ENCODE measurements around the gene GREM2.

Gene GREM2

DNA sequence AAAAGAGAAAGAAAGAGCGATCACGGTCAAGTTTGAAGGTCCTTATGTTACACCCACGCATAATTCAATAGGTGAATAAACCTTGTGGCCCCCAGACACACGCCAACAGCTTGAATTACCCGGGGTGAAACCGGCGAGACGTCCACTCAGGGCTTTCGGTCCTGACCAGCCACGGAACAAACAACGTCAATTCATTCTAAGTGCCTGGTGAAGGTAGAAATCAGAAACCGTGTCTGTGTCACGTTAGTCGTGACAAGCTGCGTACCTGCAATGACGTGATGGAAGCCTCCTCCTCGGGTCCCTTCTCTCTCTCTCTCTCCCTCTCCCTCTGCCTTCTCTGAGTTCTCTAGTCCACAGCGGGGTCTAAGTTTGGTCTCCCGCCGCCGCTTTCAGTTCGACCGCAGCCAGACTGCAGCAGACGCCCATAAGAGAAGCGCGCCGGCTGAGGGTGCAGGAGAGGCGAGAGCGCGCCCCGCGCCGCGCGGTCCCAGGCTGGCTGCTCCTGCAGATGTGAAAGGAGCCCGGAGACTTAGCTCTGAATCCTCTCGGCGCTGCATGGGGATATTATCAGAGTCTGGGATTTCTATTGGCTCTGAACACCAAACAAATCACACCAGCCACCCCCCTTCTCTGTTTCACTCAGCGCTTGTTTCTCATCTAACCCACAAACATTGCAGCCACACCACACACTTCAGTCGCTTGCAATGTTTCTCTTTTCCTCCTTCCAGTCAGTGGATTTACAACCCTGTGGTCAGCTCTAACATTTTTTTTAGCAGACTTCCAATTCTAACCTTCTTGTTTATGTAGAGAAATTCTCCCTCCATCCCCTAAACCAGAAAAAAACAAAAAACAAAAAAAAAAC, at the start of gene GREM2:
Gene GREM2 (minus strand): TSS at position 537 of the 862 bp plus-strand sequence. CDS start 118,680 bp downstream, outside the sequence.
- peak; percentile 46 for DNase-seq

DNA sequence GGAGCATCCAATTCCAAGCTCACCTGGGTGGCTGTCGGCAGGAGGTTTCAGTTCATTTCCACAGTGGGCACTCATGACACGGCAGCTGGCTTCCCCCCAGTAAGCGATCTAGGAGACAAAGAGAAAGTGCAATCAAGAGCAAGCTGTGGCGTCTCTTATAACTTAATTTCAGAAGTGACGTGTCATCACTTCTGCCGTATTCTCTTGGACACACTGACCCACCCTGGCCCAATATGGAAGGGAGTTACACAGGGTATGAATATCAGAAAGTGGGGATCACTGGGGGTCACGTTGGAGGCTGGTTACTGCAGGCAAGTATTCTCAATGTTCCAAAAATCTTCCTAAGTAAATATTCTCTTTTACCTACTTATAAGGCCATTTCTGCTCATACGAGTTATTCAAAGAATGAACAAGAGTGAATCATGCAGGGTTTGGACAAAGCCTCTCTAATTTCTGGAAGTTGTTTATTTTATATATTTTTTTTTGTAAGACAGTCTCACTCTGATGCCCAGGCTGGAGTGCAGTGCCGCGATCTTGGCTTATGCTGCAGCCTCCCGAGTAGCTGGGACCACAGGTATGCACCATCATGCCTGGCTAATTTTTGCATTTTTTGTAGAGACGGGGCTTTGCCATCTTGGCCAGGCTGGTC, 46.5 kb upstream of the GREM2 start:
- no peak for DNase-seq

DNA sequence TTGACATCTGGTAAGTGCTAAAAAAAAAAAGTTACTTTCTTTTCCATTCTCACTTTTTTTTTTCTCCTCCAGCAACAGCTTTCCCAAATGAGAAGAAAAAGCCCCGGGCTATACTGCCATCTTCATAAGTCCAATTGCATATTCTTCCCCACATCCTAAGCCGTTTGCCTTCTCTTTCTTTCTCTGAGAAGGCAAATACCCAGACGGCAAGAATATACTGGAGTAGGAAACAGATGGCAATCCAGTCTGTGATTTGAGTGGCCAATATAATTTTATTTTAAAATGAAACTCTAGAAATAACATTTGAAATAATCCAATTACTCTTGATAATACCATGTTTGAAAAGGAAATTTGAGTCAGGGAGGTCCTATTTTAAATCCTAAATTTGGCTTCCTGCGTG, 44.6 kb upstream of the GREM2 start:
- DNase-seq = no peak

DNA sequence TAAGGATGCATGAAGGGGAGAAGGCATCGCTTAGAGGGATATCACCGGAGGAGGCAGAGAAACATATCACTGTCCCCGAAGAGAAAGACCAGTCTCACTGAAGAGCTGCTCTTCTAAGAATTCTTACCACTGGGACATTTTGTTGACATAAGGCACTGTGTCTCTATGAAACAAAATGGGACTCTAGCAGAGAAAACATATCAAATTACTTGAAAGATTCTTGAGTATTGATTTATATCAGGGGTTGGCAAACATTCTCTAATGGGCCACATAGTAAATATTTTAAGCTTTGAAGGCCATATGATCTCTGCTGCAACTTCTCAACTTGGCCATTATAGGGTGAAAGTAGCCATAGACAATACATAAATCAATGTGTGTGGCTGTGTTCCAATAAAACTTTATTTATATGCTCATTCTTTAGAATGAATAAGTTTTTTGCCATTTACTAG, 41.0 kb upstream of the GREM2 start:
- no peak for DNase-seq

DNA sequence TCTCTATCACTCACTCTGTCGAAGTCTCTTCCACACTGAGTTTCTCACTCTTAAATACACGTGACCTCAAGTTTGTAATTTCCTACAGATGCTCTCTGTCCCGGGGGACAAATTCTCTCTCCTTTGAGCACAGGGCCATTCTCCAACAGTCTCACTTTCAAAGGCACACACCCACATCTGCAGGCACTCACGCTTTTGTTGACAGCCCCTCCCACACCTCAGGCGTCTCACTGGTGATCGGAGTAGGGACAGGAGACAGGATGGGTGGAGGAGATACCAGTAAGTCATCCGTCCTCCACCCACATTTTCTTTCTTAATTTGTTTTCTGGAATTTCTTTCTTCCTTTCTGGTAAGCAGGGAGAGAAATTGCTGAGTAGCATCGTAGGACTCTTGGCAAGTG, 40.6 kb upstream of the GREM2 start:
- no peak for DNase-seq

DNA sequence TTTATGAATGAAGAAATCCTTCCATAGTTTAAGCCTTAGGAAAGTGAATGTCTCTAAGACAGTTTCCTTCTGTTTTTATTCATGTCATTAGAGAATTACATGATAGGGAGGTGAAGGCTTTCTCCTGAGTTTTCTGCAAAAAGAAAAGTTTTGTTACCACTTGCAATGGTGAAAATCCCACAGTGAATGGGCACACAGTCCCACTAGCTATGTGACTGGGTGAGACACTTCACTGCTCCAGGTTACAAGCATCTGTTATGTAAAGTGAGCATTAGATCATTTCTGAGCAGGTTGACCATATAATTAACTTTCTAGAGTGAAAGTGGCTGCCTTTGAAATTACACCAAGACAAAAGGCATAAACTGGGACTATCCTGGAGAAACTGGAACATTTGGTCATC, 38.9 kb upstream of the GREM2 start:
- DNase-seq = no peak

DNA sequence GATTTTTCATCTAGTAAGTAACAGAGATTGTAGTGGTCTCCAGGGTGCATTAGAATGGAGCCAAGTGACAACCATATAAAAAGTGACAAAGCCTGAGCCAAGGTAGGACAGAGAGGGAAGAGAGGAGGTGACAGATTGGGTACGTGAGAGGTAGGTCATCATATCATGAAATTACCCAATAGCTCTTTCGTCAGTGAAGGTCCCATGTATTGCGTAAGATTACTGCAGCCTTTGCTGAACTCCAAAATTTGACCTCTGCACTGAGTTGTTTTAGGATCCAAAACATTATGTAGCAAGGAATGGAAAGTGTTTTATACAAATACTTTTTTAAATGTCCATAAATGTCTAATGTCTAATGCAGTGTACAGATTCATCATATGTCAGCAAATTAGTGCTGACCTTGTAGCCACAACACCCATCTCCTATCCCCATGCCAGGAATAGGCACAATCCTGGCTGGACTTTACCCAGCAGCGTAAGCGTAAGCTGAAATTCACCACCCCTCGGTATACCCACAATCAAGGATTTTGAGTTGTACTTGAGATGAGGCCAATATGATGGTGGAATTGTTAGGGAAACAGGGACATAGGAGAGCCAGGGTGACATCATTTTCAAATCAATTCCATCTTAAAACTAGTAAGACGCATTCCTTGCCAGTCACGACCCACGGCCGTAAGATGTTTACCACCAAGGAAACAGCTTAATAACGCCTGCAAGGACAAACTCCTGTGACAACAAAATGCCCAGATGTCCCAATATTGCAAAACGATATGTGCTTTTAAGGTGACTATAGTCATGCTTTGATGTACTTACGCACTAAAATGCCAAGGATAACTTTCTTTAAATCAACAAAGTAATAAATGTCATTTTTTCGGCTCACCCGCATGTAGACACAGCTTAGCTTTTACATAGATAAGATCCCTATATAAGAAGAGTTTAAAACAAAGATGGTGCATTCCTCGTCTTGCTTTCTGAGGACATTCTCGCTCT, 38.1 kb upstream of the GREM2 start:
- DNase-seq = no peak

DNA sequence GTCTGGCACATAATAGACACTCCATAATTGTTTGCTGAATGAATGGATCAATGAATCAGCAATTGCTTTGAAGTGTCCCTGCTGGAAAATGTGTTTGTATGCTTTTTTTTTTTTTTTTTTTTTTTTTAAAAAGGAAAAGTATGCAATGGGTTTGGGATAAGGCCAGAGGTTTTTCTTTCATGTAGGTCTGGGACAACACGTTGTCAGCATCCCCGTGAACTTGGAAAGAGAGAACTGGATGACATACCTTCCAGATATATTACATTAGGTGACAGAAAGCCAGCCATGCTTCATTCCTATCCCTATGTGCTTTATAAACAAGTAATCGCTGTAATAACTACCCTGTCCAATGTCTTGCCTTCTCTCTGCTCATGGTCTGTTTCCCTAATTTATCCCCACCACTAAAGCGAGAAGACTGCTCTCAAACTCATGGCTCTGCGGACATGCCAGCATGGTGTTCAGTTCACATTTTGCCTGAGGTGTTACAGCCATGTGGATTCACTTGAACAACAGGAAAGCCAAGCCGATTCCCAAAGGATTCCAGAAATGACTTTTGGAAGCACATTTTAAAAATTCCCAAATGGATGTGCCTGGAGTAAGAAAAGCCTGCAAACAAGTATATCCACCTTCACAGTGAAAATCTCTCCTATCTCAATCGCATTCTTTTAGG, 34.8 kb upstream of the GREM2 start:
- DNase-seq = no peak

DNA sequence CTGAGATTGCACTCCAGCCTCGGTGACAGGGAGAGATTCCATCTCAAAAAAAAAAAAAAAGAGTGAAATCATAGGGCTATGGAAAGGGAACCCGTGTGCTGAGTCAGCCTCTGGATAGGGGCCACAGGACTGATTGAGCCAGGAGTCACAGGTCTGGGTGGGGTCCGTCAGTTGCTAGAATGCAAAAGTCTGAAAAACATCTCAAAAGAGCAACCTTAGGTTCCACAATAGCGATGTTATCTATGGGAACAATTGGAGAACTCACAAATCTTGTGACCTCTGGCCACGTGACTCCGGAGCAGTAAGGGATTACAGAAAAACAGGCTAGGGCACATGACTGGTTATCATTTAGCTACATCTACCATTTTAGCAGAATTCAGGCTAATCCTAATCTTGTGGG, 32.8 kb upstream of the GREM2 start:
- no peak for DNase-seq

DNA sequence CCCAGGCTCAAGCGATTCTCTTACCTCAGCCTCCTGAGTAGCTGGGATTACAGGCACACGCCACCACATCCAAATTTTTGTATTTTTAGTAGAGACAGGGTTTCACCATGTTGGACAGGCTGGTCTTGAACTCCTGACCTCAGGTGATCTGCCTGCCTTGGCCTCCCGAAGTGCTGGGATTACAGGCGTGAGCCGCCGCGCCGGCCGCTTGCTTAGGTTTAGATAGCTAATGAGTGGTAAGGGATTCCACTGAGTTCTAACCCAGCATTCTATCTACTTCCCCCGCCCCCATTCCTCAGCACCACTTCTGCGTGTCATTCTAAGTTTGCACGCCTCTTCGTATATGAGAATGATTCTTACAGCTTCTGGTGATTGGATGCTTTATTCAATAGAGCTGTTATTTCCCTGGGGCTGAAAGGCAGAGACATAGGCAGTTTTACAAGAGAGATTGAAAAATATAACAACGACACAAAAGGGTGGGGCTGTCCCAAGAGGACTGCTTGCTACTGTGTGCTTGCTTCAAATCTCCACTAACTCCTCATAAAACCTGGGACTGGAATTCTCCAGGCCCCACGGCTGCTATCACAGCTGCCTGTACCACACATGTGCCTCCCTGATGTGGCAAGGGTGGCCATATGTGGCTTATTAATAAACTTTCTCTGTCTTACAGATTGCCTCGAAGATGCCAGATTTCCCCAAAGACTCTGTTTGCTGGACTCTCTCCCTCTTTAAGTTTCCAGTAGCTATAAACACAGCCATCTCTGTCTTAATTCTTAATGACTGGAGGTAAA, 23.7 kb upstream of the GREM2 start:
- DNase-seq = no peak

DNA sequence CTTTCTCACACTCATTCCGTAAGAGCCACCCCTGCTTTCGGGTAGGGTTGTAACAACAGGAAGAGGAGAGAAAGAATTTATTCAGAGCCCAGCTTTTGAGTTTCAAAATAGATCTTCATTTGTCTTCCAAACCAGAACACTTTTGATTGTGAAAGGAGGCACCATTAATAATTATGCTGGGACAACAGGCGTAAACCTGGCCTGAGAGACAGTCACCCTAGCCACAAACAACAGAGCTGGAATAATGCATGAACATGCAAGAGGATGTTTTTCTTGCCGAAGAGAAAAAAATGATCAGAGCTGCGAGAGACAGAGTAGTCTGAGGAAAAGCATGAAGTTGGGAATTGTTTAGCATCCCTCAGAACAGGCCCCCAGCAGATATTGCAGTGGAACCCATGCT, 18.5 kb upstream of the GREM2 start:
- no peak for DNase-seq

DNA sequence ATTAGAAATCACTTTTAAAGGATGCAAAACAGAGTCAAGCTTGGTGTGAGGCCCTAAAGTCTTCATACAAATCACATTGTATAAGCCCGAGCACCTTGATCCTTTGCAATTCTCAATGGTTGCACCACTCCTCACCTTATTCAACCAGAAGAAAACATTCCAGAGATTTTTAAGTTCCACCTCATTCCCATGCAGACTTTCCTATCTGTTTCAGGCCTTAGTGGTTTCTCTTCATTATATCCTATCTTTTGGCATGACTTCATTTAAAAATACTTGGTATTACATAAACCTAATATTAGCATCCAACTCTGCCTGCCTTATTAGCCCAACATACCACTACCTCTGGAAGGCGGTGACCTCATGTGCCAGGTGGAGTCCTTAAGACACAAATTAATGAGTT, 9.3 kb upstream of the GREM2 start:
- DNase-seq = no peak

DNA sequence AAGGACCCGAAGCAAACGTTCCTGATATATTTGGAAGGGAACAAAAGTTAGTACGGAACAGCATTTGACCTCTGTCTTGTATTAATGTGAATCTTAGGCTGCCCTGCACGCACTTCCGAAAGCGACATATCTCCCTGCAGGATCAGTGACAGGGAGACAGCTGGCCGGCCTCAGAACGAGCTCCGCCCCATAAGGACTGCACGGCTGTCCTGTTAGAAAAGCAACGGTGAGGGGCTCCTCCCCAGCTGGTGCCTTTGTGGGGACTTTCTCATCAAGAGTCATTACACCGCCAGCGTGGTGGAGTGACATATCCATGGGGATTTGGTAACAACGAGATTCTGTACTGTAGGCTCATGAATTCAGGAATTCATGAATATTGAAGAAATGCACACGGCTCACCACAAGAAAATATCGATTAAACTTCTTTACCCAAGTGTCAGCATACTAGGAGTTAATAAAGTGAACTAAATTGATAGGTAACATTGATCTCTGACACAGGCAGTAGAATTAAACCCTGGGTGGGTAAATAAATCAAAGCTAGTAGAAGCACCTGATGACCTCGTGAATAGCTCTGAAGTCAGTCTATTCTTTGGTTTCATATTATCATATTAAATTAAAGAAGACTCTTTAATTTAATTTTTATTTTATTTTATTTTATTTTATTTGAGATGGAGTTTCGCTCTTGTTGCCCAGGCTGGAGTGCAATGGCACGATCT, 8.1 kb upstream of the GREM2 start:
- DNase-seq = no peak

DNA sequence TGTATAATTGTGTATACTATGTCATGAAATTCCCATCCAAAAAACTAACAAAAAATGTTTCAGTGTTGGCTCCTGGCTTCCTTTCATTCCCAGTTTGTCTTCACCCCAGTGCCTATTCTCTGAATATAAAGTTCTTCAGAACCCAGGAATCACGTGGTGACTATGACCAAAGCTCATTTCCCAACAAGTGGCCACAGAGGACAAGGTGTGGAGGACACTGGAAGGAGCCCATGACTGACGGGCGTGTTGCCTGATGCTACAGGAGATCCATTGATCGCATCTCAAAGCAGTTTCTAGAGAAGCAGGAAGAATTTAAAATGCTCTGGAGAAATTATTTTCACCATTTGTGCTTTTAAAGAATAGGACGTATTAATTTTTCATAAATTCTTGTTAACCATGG, 7.4 kb upstream of the GREM2 start:
- no peak for DNase-seq

DNA sequence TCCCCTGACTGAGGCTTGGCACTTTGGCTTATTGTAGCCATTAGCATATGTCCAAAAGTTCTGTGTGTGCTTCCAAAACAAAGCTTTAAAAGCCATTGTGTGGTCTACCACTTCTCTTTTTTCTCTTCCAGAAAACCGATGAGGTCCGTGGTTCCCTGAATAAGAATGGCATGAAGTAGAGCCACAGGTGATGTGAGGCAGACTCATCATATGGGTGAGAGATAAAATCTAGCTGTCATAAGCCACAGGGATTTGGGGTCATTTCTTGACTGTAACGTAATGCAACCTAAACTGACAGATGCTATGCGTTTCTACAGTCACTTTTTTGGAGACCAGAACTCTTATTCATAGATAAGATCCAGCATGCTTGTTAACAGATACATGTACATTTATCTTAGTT, 7.0 kb upstream of the GREM2 start:
- no peak for DNase-seq

DNA sequence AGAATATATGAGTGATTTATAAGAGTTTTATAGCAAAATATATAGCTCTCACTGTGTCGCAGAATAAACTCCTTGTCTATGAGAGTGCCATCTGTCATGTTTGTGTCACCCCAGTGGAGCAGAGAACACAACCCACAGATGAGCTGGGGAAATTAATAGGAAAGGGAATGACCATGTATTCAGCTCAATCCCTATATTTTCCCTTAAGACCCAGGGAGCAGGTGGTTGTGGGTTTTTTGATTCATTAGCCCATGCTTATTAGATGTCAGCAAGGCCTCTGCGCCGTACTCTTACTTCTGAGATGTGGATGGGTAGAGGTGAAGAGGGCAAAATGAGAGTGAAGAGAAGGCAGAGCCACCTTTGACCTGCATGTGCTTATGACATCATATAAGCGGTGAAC, 4.1 kb upstream of the GREM2 start:
- DNase-seq = no peak

DNA sequence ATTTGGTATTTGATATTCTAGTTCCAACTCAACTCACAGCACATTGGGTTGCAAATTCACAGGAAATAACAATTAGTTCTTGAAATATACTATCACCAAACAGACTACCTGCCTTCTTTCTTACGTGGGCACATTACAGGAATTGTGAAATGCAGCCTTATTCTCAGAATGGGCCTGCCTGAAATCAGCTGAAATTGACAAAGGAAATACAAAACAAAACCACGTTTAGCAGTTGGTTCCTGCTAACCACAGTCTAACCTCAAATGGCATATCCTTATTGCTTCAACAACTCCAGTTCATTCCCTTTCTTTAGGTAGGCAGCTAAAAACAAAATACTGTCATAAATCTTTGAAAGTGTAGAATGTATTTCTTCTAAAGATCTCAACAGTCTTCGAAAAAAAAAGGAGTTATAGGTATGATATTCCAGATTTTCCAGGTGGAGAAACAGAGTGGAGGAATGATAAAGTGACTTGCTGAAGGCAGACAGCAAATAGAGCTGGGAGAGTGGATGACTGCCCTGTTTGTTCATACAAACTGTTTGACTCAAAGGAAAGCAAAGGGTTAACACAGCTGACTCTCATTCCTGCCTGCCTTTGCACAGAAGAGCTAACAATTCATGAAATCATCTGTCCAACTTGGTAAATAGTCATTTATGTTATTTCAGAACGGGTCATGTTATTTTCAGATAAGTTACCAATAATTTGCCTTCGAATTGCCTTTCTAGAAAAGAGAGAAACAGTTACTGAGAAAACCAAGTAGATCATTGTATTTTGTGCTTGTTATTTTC, 1.6 kb upstream of the GREM2 start:
- no peak for DNase-seq

DNA sequence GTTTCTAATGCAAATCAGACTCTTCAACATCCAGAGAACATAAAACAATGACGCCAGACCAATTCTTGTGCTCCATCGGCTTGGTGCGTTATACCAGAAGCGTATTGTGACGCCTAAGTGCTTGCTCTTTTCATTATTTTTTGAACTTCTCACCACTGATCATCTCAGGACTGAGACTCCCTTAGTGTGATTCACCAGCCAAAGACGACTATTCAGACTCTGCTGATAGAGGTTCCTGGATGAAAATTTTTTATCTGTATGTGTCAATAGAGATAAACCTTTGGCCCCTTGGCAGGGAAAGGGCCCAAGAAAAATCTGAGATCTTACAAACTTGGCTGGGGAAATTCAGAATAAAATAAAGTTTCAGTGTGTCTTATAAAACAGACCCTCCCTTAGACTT, 856 bp upstream of the GREM2 start:
- DNase-seq = no peak

DNA sequence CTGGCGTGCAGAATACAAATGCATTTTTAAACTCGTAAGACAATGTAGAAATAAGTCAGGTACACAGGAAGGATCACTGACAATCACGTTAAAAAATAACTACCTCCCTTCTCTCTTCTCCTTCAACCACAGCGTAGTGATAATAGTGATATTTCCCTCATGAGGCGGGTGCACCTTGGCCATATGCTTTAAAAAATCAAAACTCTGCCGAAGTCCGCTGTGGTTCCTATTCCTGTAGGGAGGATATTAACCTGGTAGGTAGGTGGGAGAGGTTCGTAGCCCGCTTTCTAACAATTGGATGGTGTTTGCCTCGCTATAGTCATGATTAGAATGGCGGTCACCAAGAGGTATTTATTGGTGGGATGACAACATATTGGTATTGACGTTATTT, 732 bp downstream of the GREM2 start:
- no peak for DNase-seq

DNA sequence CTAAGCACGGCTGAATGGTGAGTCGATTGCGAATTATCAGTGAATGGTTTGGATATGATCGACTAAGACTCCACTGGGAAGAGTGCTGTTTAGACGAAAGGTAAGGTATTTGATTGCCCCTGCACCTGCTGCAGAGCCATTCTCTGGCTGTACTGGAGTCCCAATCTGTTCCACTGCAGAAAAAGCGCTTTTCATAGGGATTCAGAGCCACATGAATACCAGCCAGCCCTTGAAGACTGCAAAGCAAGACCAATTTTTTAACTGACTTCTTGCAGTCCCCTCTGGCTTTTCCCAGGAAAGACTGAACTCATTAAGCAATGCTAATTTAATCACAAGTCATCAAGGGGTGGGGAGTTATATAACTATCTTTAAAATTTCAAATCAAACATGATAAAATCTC, 1.3 kb downstream of the GREM2 start:
- no peak for DNase-seq

All from activated T-cell treated with anti-CD3 and anti-CD28 coated beads, Interleukin-2, amount 50 U/mL, for 1 hour (primary cell).